Fibroblast of mammary gland (primary cell): ENCODE results near the gene WNT5A.
A peak's percentile ranks its signal among the peaks of the same experiment; 100 is the strongest.

Experiments used
- DNase-seq: peaks from one replicate; pipeline ENCODE4 v3.0.0-alpha.2; 2010; ENCODE audit warnings: low read depth
- H3K4me3 ChIP-seq: 2 replicates; pipeline ENCODE4 v1.5.1; 2011; ENCODE audit warnings: low read depth, mild to moderate bottlenecking, low read length, moderate library complexity; ENCODE audit not compliant: control insufficient read depth
- TF ChIP-seq, protein P1 (sequence below): conservative IDR thresholded peaks from 2 replicates; pipeline ENCODE4 v1.5.1; 2011; ENCODE audit warnings: low read depth, low read length, inconsistent platforms; ENCODE audit not compliant: control insufficient read depth, insufficient read depth

WNT5A gene

DNA sequence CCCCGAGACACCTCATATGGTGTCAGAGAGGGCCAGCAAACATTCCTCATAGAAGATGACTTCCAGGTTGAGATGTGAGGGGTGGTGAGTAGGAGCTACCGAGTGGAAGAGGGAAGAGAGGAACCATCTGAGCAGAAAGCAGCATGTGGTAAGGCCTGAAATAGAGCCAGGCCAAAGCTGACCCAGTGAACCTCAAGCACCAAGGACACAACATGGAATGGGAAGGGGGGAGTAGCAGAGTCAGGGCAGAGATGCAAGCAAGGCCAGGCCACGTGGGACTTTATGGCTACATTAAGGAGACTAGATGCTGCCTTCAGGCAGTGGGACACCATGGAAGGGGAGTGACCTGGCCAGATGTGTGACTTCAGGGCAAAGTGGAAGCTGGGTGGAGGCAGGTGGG lies 38.3 kb upstream of the WNT5A start:
- TF ChIP-seq, protein P1, sequence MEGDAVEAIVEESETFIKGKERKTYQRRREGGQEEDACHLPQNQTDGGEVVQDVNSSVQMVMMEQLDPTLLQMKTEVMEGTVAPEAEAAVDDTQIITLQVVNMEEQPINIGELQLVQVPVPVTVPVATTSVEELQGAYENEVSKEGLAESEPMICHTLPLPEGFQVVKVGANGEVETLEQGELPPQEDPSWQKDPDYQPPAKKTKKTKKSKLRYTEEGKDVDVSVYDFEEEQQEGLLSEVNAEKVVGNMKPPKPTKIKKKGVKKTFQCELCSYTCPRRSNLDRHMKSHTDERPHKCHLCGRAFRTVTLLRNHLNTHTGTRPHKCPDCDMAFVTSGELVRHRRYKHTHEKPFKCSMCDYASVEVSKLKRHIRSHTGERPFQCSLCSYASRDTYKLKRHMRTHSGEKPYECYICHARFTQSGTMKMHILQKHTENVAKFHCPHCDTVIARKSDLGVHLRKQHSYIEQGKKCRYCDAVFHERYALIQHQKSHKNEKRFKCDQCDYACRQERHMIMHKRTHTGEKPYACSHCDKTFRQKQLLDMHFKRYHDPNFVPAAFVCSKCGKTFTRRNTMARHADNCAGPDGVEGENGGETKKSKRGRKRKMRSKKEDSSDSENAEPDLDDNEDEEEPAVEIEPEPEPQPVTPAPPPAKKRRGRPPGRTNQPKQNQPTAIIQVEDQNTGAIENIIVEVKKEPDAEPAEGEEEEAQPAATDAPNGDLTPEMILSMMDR, result no peak
- no peak for DNase-seq
- H3K4me3 ChIP-seq, result no peak overlapping the region

DNA sequence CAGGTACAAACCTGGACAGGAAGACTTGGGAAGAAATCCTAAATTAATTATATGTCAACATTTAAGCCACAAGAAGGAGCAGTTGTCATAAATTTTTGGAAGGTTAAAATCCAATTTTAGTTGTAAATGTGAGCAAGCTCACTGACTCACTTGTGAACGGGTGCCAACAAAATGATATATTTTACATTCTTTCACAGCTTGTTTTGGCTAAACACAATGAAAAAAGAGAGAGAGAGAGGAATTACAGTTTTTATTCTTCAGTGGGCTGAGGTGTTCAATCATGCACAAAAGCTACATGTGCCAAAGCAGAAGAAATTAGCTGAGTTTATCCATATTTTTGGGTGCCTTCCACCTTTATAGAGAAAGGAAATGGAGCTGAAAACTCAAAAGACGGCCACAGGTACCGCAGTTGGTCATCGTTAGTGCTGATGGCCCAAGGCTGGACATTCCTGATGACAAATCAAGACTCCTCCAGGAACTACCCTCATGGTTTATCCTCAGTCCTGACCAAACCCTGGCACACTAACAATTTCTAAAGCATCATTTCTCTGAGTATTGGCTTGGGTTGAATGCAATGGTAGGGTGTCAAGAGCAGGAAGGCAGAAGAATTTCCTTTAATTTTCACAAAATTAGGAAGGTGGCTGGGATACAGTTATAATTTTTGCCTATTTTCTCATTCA lies 37.6 kb upstream of the WNT5A start:
- H3K4me3 ChIP-seq, result no peak overlapping the region
- DNase-seq, result peak; percentile 69
- TF ChIP-seq, protein P1, result no peak

DNA sequence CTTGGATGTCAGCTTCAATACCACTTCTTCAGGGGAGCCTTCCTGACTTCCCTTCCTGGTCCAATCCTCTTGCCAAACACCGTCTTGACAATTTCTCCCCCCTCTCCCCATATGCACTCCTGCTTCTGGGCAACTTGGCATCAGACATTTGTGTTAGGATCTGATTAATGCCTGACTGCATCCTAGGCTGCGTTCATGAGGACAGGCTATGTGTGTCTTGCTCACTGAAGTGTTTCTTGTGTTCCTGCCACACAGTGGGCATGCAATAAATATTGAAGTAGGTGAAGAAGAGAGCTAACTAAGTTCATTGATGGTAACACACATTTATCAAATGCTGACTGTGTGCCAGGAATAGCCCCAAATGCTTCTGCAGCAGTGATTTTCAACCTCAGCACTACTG lies 36.4 kb upstream of the WNT5A start:
- no peak for DNase-seq
- TF ChIP-seq, protein P1, result no peak
- no peak overlapping the region for H3K4me3 ChIP-seq

DNA sequence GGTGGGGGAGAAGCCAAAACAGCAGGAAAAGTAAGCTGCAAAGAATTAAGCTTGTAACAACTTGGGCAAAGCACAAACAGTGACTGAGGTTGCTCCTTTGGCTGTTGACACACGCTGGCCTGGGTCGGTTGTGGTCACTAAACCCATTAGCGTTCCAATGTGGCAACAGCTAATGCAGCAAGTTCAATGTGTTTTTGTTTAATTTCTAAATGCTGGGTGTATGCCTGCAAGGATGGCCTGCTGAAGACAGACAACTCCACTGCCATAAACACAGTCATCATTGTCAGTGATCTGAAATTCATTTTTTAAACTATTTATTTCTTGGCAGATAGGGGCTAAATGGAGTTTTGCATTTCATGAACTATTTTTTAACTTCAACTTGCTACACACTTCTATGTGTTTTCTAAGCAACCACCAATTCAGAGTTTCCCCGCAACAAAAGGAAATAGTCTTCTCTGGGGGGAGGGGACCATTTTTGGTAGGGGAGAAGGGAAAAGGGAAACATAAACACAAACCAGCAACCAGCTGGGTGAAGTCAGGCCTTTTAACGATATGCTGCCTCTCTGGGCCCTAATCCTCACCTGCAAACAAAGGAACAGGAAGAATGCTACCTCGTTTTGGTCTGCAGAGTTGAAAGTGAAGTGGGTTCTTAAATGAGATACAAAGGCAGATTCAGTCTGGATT lies 34.8 kb upstream of the WNT5A start:
- H3K4me3 ChIP-seq, result no peak overlapping the region
- DNase-seq, result peak; percentile 77
- TF ChIP-seq, protein P1, result no peak

DNA sequence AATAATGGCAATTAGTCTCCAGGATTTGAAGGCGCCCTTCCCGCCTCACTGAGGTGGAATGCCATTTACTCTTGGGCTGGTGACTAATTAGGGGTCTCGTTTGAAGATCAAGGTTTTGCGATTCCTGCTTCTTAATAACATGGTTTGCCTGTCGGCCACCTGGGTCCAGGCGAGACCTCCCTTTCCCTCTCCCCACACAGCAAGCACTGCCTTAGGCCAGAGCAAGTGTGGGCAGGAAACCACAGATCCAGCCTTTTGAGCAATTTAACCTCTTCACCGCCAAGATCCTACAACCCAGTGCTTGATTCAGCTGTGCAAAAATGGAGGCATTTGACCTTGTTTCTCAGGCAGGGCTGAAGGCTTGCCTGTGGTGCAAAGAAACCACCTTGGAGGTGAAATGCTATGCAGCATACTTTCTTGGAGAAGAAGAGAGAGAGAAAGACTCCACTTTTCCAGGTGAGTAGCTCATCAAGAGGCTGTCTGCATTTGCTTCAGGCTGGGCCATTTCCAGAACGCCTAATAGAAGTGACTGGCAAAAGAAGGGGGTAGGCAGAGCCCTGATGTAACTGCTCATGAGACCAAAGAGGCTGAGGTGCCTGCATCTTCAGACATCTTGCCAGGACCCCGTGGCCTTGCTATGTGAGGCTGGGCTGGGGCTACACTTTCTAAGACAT lies 34.1 kb upstream of the WNT5A start:
- TF ChIP-seq, protein P1, result no peak
- DNase-seq, result no peak
- H3K4me3 ChIP-seq, result no peak overlapping the region

DNA sequence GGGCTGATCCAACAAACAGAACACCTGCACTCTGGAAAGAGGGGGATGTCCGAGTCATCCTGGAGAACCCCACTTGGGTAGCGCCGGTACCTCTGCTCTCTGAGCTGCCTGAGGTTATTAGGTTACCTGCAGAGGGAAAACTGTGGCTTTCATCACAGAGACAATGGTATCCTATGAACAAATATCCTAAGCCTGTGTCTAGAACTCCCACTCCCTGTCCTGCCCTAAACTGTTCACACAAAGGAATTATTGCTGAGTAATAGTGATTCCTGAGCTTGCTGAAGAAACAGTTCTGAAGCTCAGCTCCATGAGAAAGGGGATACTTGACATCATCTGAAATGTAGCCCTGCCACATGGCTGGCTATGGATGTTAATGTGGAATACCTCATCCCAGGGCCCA lies 31.9 kb upstream of the WNT5A start:
- no peak overlapping the region for H3K4me3 ChIP-seq
- TF ChIP-seq, protein P1, result no peak
- DNase-seq, result peak; percentile 24
